Natural killer cell (primary cell): Measurements from ENCODE around the gene L3MBTL3. TPM values are rescaled to one million over a fixed set of nuclear protein-coding genes. Genes with fewer than 3 reads are reported as not detected.

ENCODE experiments used
- ATAC-seq, 3 donors: fragments of 150-1000 bp in 2 of 3; fragments of 200-7000 bp in 1 of 3; cut with Tn5 transposase; 1 replicate in 1 of 3; 2 replicates in 2 of 3; pipeline ENCODE4 v1.10.0; 2021; ENCODE audit warnings: mild to moderate bottlenecking in 2 of 3, moderate library complexity in 2 of 3
- DNase-seq, 2 donors: peaks; one replicate each; pipeline versions ENCODE4 v3.0.0 to v3.0.0-alpha.2; 2013 to 2021; ENCODE audit warnings: mixed read lengths in 1 of 2
- H3K27ac ChIP-seq: one replicate; pipeline ENCODE4 v1.5.1; 2013; ENCODE audit warnings: mild to moderate bottlenecking, low read length
- H3K27me3 ChIP-seq: one replicate; pipeline ENCODE4 v1.6.1; 2013; ENCODE audit warnings: low read length; ENCODE audit not compliant: control insufficient read depth, insufficient read depth
- H3K36me3 ChIP-seq: one replicate; pipeline ENCODE4 v1.6.1; 2013; ENCODE audit warnings: low read length; ENCODE audit not compliant: control insufficient read depth, insufficient read depth
- H3K4me1 ChIP-seq: one replicate; pipeline ENCODE4 v1.6.1; 2013; ENCODE audit warnings: low read length; ENCODE audit not compliant: control insufficient read depth, insufficient read depth
- H3K4me3 ChIP-seq: one replicate; pipeline ENCODE4 v1.5.1; 2013; ENCODE audit warnings: low read length
- H3K9me3 ChIP-seq: one replicate; pipeline ENCODE4 v1.6.1; 2013; ENCODE audit warnings: low read length; ENCODE audit not compliant: control insufficient read depth, insufficient read depth
- H3K27ac Mint-ChIP-seq, 2 donors: one replicate each; pipeline ENCODE4 v1.8.0; 2022; ENCODE audit warnings: mild to moderate bottlenecking in 2 of 2, mixed read lengths in 2 of 2, moderate library complexity in 1 of 2
- H3K27me3 Mint-ChIP-seq, 2 donors: one replicate each; pipeline ENCODE4 v1.8.0; 2022; ENCODE audit warnings: low read depth in 2 of 2, mixed read lengths in 2 of 2
- H3K36me3 Mint-ChIP-seq: one replicate; pipeline ENCODE4 v1.8.0; 2022; ENCODE audit warnings: mixed read lengths
- H3K4me1 Mint-ChIP-seq, 2 donors: one replicate each; pipeline ENCODE4 v1.8.0; 2022; ENCODE audit warnings: mixed read lengths in 2 of 2
- H3K4me3 Mint-ChIP-seq: one replicate; pipeline ENCODE4 v1.8.0; 2022; ENCODE audit warnings: mild to moderate bottlenecking, moderate library complexity, mixed read lengths
- H3K9me3 Mint-ChIP-seq, 2 donors: one replicate each; pipeline ENCODE4 v1.8.0; 2022; ENCODE audit warnings: mixed read lengths in 2 of 2
- CTCF ChIP-seq: fragments of 200-600 bp; IDR thresholded peaks from one replicate; pipeline ENCODE4 v1.8.0; 2022; ENCODE audit warnings: antibody characterized with exemption
- WGBS: methylation state at CpG from one replicate; pipeline ENCODE4 v1.1.7; 2013; ENCODE audit warnings: missing lambda C conversion rate; ENCODE audit not compliant: insufficient coverage; 5-methylcytosine and 5-hydroxymethylcytosine counted together
- intact Hi-C: fragments of 100-400 bp; cut with micrococcal nuclease; formaldehyde crosslinking; loops from one replicate; pipeline ENCODE4 v1.14.2; 2022
- total RNA-seq, 4 donors: library from RNA; stranded (reverse); fragments of 120-200 nt in 1 of 4; gene quantifications; one replicate each; pipeline versions ENCODE4 v1.2.3 to v1.2.4, GENCODE V29; 2013 to 2022

The L3MBTL3 gene
- total RNA-seq, 3 donors from 2014 or later (not counting 1 experiment from before 2014, with no cell fraction given) = 24.1 to 42.4 (median 27.5) TPM

DNA sequence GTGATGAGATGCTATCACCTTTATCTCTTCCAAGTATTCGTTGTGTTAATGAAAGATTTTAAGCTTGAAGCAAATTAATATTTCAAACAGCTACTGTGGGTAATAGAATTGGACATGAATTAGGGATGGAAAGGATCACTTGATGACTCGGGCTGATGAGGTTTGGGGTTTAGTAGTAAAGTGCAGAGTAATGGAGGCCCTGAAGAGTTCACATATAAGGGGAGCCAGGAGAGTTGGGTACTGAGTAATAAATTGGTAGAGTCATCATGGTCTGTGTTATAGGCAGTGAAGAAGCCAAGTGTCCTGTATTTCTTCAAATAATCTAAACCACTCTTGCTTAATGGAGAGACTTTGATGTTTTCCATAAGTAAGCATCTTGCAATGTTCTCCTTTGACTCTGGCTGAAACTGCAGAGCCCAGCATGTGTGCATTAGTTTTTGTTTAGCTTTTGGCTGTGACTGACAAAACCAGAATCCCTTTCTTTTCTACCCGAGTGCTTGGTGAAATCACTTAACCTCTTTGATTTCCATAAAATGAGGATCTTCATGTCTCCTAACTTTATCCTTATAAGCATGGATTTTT lies 57.6 kb downstream of the L3MBTL3 start:
- WGBS = 72% methylated on average over 3 of the region's 3 CpGs
- H3K4me3 ChIP-seq = no peak overlapping the region

GRCh38 chr6:130076512-130076911 lies 58.1 kb downstream of the L3MBTL3 start:
- intact Hi-C loops = loop anchor here (1.0 to 10.0 kb wide), 2 partner anchors 58 to 206 kb away; no protein-coding TSS in a partner anchor
- Mint-ChIP-seq H3K9me3 (no peaks in the 10 kb centered on the region), H3K4me1 (peaks cover 18 to 23% of the 10 kb centered on the region in 2 donors), H3K27ac (no peak overlapping the region), H3K4me3 (no peak overlapping the region), H3K27me3 (no peaks in the 10 kb centered on the region), H3K36me3 (no peaks in the 10 kb centered on the region)
- no CpG with 5 or more reads among the region's 2 CpGs for WGBS
- peak; percentile 53 for TF ChIP-seq CTCF
- Histone ChIP-seq H3K9me3 (no peaks in the 10 kb centered on the region), H3K36me3 (peaks cover 12% of the 10 kb centered on the region), H3K4me3 (no peak overlapping the region), H3K27me3 (no peaks in the 10 kb centered on the region), H3K27ac (no peak overlapping the region), H3K4me1 (no peaks in the 10 kb centered on the region)
- peak in 2 of 3 donors; percentile 51 to 61 for ATAC-seq
- peak in 1 of 2 donors; percentile 32 for DNase-seq

More for the DNA sequence above, 57.6 kb downstream of the L3MBTL3 start:
- H3K4me1 Mint-ChIP-seq = peaks cover 18 to 23% of the 10 kb centered on the region in 2 donors
- no peak for ATAC-seq
- peak overlapping the region in 1 of 2 donors; percentile 9 for H3K27ac Mint-ChIP-seq
- no peak for TF ChIP-seq CTCF
- H3K9me3 ChIP-seq = no peaks in the 10 kb centered on the region
- no peaks in the 10 kb centered on the region for H3K4me1 ChIP-seq
- no peak for DNase-seq
- peaks cover 16% of the 10 kb centered on the region for H3K36me3 ChIP-seq
- H3K36me3 Mint-ChIP-seq = no peaks in the 10 kb centered on the region
- no peaks in the 10 kb centered on the region for H3K27me3 ChIP-seq
- H3K9me3 Mint-ChIP-seq = no peaks in the 10 kb centered on the region
- no peak overlapping the region for H3K27ac ChIP-seq
- H3K4me3 Mint-ChIP-seq = no peak overlapping the region
- H3K27me3 Mint-ChIP-seq = no peaks in the 10 kb centered on the region
- intact Hi-C loops = loop anchor here (1.0 to 10.0 kb wide), 2 partner anchors 59 to 206 kb away; no protein-coding TSS in a partner anchor

DNA sequence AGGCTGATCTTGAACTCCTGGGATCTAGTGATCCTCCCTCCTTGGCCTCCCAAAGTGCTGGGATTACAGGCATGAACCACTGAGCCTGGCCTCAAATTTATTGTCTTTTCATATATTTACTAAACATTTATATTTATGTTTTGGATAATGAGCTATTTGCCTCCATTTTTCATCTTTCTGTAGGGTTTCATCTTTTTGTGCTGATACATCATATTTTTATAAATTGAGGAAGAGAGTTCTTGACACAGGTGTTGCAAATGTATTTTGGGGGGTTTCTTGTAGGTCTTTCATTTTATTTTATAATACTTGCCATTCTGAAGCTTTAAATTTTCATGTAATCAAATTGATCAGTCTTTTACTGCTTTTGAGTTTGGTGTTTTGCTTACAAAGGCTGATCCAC lies 72.4 kb downstream of the L3MBTL3 start:
- Mint-ChIP-seq H3K27me3 (no peaks in the 10 kb centered on the region), H3K9me3 (peaks cover 0 to 2% of the 10 kb centered on the region in 2 donors), H3K36me3 (peaks cover 23% of the 10 kb centered on the region), H3K27ac (no peak overlapping the region), H3K4me1 (peaks cover 0 to 5% of the 10 kb centered on the region in 2 donors), H3K4me3 (no peak overlapping the region)
- Histone ChIP-seq H3K9me3 (no peaks in the 10 kb centered on the region), H3K27me3 (no peaks in the 10 kb centered on the region), H3K4me3 (no peak overlapping the region), H3K4me1 (no peaks in the 10 kb centered on the region), H3K27ac (no peak overlapping the region), H3K36me3 (peaks cover 25% of the 10 kb centered on the region)
- DNase-seq (no peak), ATAC-seq (no peak)
- intact Hi-C loops = no loop called here
- no peak for TF ChIP-seq CTCF

GRCh38 chr6:130093546-130093945 lies 75.2 kb downstream of the L3MBTL3 start:
- 45% methylated on average over 1 of the region's 1 CpG for WGBS
- Mint-ChIP-seq H3K36me3 (peaks cover 18% of the 10 kb centered on the region), H3K27me3 (no peaks in the 10 kb centered on the region), H3K4me1 (peaks cover 12 to 21% of the 10 kb centered on the region in 2 donors), H3K4me3 (no peak overlapping the region), H3K27ac (no peak overlapping the region), H3K9me3 (peaks cover 0 to 2% of the 10 kb centered on the region in 2 donors)
- H3K27me3 ChIP-seq = no peaks in the 10 kb centered on the region
- H3K9me3 ChIP-seq = no peaks in the 10 kb centered on the region
- H3K36me3 ChIP-seq = peaks cover 23% of the 10 kb centered on the region
- TF ChIP-seq CTCF = no peak
- no peaks in the 10 kb centered on the region for H3K4me1 ChIP-seq
- H3K27ac ChIP-seq = no peak overlapping the region
- intact Hi-C loops = no loop called here
- ATAC-seq = no peak
- no peak for DNase-seq
- H3K4me3 ChIP-seq = no peak overlapping the region
